Inferior parietal cortex (tissue), 1 donor: ENCODE measurements around the gene RGPD6.
"Not testable (repeated sequence)": the region's sequence is repeated elsewhere in the genome, so short reads cannot be mapped to it uniquely, and the experiment has no call there.

Source experiments
- DNase-seq: peaks from one replicate; pipeline ENCODE4 v3.0.0-alpha.2; 2016; ENCODE audit errors: extremely low spot score

The RGPD6 gene

GRCh38 chr2:110576763-110577416, at the start of gene RGPD6:
RGPD6 (minus strand) TSS chr2:110577222; CDS start chr2:110577024, 198 bp downstream.
- not testable (repeated sequence) for DNase-seq

DNA sequence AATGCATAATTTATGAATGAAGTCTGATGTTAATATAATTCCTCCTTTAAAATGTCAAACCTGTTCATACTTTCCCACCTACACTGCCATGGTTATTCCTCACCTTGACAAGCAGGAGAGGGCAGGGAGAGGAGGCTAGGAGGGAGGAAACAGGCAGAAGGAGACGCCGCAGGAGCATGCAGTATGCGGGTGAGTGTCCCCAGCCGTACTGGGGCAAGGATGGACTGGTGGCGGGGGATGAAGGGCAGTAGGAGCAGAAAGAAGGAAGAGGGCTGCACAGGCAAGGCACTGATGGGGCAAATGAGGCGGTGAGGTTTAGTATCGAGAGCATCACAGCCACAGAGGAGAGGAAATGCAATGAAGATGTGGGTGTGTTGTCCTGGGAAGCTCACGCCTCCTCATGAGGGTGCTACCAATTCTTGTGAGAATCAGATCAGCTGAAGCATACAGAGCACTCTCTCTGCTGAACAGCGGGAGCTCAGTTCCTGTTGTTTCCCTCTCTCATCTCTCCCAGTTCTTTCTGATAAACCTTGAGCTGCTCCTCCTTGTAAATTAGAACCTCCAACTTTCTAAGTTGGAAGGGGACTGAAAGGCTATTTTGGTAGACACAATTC, 42.4 kb upstream of the RGPD6 start:
- DNase-seq, result peak; percentile 13

GRCh38 chr2:110613927-110614326, 36.9 kb upstream of the RGPD6 start:
- DNase-seq, result not testable (repeated sequence)

- not testable (repeated sequence) for DNase-seq
Observed at GRCh38 chr2:110610613-110611250, 33.7 kb upstream of the RGPD6 start.

DNA sequence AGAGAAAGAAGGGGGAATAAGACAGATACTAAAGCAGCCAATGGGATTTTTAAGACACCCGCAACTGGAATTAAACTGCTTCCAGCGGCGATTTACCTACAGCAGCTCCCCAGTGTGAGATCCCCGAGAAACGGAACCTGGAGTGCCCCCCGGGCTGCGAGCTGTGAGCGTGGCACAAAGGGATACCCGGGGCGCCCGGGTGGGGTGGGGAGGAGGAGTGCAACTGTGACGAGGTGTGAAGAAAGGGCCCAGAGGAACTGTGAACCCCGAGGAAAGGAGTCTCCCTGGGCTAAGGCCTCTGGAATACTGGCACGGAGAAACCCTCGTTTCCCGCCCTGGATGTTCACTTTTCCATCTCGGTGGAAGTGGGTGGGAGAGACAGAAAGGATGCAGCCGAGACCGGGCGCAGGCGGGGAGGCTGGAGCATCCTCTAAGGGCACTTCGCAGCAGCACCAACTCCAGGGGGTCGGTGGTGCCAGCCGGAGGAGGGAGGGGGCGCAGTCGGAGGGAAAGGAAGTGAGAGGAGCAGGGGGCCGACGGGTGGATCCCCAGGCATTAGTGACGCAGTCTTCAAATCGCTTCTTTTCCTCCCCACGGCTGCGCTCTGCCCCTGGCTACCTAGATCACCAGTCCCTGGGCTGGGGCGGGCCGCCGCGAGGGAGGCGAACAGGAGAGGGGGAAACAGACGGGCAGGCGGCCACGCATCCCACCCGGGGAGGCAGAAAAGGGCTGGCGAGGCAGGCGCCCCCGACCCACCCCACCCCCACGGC, 33.0 kb upstream of the RGPD6 start:
- not testable (repeated sequence) for DNase-seq

DNA sequence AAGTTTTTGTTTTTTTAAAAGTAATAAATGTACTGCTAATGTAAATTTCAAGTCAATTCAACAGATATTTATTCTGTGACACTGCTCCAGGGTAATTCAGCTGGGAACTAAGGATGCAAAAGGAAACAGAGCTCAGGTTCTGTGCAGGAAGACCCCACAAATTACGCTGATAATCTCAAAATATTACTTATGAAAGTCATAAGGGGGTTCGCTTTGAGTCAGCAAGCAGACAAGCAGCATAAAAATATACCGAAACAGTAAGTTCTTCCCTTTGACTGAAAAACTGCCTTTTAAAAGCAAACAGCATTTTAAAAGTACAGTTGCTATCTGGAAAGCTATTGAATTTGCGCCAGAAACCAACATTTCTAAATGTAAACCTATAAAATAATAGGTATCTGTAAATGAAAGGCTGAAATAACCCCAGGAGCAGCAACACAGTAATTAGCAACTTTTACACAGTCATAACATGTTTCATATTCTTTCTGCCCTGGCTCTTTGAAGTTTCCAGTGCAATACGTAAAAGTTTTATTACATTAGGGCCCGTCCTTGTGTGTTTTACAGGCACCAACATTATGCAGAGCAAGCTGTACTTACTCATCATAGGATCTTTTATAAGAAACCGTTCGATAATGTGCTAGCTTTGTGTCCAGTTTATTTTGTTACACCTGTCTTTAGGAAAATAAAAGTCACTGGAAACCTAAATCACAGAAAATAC, 31.9 kb upstream of the RGPD6 start:
- not testable (repeated sequence) for DNase-seq

- DNase-seq, result not testable (repeated sequence)
Observed at GRCh38 chr2:110605057-110605456, 28.0 kb upstream of the RGPD6 start.

DNA sequence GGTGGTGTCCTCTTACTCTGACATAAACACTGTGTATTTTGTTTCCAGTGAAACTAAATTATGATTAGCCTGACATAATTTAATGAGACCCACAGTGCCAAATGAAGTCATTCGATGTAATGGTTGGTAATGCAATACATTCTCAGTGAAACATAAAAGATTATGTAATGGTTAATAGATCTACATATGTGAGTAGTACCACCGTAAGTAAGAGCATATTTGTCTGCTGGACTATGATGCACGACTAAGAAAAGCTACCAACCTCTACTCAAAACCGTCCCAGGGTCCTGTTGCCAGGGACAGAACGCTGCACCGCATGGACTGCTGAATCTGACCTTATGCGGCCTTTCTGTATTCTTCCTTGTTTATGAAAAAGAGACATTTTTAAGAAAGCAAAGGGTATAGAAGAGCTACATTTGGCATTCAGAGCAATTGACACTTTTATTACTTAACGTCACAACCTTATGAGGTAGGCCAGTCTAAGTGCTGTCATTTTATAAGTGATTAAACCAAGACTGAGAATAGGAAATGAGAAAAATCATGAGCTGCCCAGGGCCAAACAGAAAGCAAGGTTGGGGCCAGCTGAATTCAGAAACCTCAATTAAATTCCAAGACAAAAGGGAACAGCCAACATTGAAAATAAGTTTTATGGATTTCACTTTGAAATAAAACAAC, 27.0 kb upstream of the RGPD6 start:
- not testable (repeated sequence) for DNase-seq

DNA sequence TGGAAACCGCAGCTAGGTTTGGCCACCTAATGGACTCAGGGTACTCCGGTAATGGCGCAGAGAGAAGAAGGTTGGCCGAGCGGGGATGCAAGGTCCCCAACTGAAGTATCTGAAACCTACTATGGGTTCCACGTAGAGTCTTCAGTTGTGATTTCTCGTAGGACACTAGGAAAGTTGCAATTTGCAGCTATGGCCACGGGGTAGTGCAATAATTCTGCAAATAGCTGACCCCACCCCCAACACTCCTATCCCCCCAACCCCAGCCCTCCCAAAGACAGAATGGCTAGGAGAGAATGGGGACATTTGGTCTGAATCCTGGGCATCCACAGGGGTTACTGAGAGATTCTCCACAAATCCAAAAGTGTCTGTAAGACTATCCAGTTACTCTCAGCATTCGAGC, 25.1 kb upstream of the RGPD6 start:
- not testable (repeated sequence) for DNase-seq

DNA sequence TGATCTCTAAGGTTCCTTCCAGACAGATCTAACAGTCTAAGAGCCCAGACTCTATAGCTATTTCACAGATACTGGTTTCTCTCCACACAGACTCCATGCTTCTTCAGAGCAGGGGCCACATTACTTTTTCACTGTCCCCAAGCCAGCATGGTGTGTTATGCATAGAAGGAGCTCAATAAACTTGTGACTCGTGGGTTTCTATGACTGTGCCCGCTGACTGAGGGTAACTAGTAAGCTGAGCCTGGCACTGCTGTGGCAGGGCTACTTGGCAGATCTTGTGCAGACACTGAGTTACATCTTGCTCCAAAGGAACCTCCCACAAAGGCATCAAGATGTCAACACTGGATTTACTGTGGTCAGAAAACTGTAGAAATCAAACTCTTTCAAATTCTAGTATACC, 15.0 kb upstream of the RGPD6 start:
- DNase-seq, result not testable (repeated sequence)

DNA sequence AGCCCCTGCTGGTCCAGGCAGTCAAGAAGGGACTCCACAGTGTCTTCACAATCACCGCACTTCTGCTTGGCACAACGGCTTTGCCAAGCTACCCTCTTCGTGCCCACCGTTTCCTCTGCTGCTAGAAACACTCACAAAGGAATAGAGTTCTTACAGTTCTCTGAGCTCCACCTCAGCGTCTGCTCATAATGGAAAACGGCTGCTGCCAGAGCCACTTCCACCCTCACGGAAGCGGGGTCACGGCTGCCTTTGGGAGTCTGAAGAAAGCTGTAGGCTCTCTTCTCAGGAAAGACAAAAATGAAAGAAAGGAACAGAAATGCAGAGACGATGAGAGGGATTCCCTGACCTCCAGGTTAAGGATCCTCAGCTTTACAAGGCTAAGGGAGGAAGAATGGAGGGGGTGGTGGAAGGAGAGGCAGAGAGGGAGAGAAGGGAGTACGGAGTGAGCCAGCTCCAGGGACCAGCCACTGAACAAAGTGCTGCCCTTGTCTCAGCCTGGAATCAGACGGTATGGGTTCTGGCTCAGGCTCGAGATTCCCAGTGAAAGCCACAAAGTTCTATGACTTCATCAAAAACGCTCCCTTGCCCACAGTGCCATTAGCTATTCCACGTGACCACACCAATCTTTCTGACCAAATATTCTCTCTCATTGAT, 12.8 kb upstream of the RGPD6 start:
- not testable (repeated sequence) for DNase-seq

DNA sequence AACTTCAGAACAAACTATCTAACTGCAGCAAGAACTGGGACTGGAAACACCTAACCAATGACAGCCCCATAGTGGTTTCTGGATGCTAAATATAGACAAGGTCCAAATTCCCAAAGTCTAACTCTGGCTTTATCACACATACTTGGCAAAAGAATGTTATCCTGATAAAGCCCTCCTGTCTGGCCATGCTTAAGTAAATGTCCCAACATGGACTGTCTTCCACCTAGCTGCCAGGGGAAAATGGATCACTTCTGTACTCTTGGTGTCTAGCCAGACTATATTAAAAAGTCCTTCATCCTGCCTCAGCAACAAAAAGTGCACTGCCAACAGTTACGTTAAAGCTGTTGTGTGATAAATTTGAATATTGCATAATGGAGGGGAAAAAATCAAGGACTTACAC, 11.5 kb upstream of the RGPD6 start:
- not testable (repeated sequence) for DNase-seq

- not testable (repeated sequence) for DNase-seq
Observed at GRCh38 chr2:110579216-110579965, 2.4 kb upstream of the RGPD6 start.

- DNase-seq, result not testable (repeated sequence)
Observed at GRCh38 chr2:110578429-110578828, 1.4 kb upstream of the RGPD6 start.

GRCh38 chr2:110499755-110500377, 77.2 kb downstream of the RGPD6 start:
- DNase-seq, result not testable (repeated sequence)

- not testable (repeated sequence) for DNase-seq
Observed at GRCh38 chr2:110496027-110496426, 81.0 kb downstream of the RGPD6 start.

DNA sequence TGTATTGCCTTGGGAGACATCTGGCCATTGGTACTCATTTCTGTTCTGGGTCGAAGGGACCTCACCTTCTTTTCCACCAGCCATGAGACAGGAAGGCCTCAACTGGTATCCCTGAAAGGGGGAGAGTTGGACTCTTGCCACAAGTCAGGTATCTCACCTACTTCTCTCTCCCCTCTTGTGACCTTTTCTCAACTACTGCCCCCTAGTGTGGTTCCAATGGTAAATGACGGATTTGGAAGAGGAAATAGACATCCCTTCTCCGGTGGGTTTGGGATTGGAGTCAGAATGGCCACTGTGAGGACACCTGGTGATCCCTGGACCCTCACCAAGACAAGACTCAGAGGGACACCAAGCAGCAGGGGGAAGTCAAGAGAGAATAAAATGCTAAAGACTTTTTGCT, 82.5 kb downstream of the RGPD6 start:
- DNase-seq, result not testable (repeated sequence)

GRCh38 chr2:110488991-110489390, 88.0 kb downstream of the RGPD6 start:
- not testable (repeated sequence) for DNase-seq

GRCh38 chr2:110482697-110483096, 94.3 kb downstream of the RGPD6 start:
- not testable (repeated sequence) for DNase-seq
